LHCN-M2 (cell line): Measurements from ENCODE around the gene EFNB3. TPM values are rescaled to one million over a fixed set of nuclear protein-coding genes. Genes with fewer than 3 reads are reported as not detected.

Experiments used
- total RNA-seq: library from RNA; depleted of rRNA; stranded (reverse); fragments of >200 nt; gene quantifications from 2 replicates; pipeline ENCODE4 v1.2.3, GENCODE V29; 2014; rRNA removed

EFNB3 gene
- total RNA-seq, 1 experiment from 2014 or later, result 0.75 TPM

Other genes with a start within 250 kb of the EFNB3 start
- gene ZBTB4, start 225.6 kb upstream of the EFNB3 start, total RNA-seq, result 25.3 and 27.8 TPM in 2 replicates
- not detected in 2 replicates for gene SLC35G6, start 223.8 kb upstream of the EFNB3 start, total RNA-seq
- gene POLR2A, start 220.8 kb upstream of the EFNB3 start, total RNA-seq, result 63.7 and 81.4 TPM in 2 replicates
- gene TNFSF12, start 156.1 kb upstream of the EFNB3 start, total RNA-seq, result 14.8 and 20.7 TPM in 2 replicates
- not detected in 2 replicates for gene TNFSF13, start 146.5 kb upstream of the EFNB3 start, total RNA-seq
- gene SENP3, start 143.3 kb upstream of the EFNB3 start, total RNA-seq, result 108 and 131 TPM in 2 replicates
- gene CD68, start 125.6 kb upstream of the EFNB3 start, total RNA-seq, result 48.2 and 56.4 TPM in 2 replicates
- 371 and 379 TPM in 2 replicates for gene MPDU1, start 121.3 kb upstream of the EFNB3 start, total RNA-seq
- gene SOX15, start 115.1 kb upstream of the EFNB3 start, total RNA-seq, result 0.96 and 2.0 TPM in 2 replicates
- 49.4 and 51.8 TPM in 2 replicates for gene FXR2, start 90.3 kb upstream of the EFNB3 start, total RNA-seq
- gene SAT2, start 77.4 kb upstream of the EFNB3 start, total RNA-seq, result 37.8 and 48.0 TPM in 2 replicates
- gene SHBG, start 75.1 kb upstream of the EFNB3 start, total RNA-seq, result 0.23 TPM in 1 of 2 replicates, not detected in the other
- not detected in 2 replicates for gene ATP1B2, start 54.3 kb upstream of the EFNB3 start, total RNA-seq
- gene TP53, start 17.7 kb upstream of the EFNB3 start, total RNA-seq, result 34.8 and 35.5 TPM in 2 replicates
- gene WRAP53, start 16.7 kb upstream of the EFNB3 start, total RNA-seq, result 18.2 and 20.0 TPM in 2 replicates
- gene DNAH2, start 12.5 kb downstream of the EFNB3 start, total RNA-seq, result not detected in 2 replicates
- 1.8 and 2.1 TPM in 2 replicates for gene KDM6B, start 129.0 kb downstream of the EFNB3 start, total RNA-seq
- gene TMEM88, start 149.9 kb downstream of the EFNB3 start, total RNA-seq, result 1.1 TPM in 1 of 2 replicates, not detected in the other
- 80.8 and 89.6 TPM in 2 replicates for gene NAA38, start 152.4 kb downstream of the EFNB3 start, total RNA-seq
- 5.6 and 7.8 TPM in 2 replicates for gene CYB5D1, start 152.8 kb downstream of the EFNB3 start, total RNA-seq
- 83.2 and 98.2 TPM in 2 replicates for gene CHD3, start 183.6 kb downstream of the EFNB3 start, total RNA-seq
- gene RNF227, start 211.1 kb downstream of the EFNB3 start, total RNA-seq, result 6.9 and 14.2 TPM in 2 replicates
- gene KCNAB3, start 224.7 kb downstream of the EFNB3 start, total RNA-seq, result 0.32 and 0.46 TPM in 2 replicates
- 54.2 and 58.2 TPM in 2 replicates for gene TRAPPC1, start 226.7 kb downstream of the EFNB3 start, total RNA-seq
- gene CNTROB, start 227.0 kb downstream of the EFNB3 start, total RNA-seq, result 35.7 and 36.5 TPM in 2 replicates